ENCODE data around the gene ARHGDIA. TPM values are rescaled to one million over a fixed set of nuclear protein-coding genes. Genes with fewer than 3 reads are reported as not detected.

Gene ARHGDIA
- polyA plus RNA-seq, 3 donors: 145 to 242 (median 217) TPM

- no peak for DNase-seq (ENCODE audit: extremely low read depth in 1 of 11, low read depth in 9 of 11, low spot score in 4 of 11)
Measured at GRCh38 chr17:81899514-81900166, 28.5 kb upstream of the ARHGDIA start.

DNA sequence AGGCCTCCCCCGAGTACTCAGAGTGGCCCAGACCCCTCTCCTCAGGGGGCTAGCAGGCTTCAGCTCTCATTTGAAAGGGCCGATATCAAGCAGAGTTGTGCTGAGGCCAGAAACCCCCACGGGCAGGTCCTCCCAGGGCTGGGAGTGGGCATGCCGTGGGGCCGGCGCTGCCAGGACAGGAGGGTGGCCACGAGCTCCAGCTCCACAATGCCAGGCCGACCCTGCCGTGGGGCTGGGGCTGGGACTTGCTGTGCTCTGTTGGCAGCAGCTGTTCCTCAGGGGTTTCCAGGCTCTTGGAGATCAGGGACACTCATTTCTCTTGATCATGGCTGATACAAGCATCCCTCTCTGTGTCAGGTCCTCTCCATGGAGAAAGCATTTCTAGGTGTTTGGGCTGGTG, 27.7 kb upstream of the ARHGDIA start:
- no peak for DNase-seq (ENCODE audit: extremely low read depth in 1 of 11, low read depth in 9 of 11, low spot score in 4 of 11)

- DNase-seq (ENCODE audit: extremely low read depth in 1 of 11, low read depth in 9 of 11, low spot score in 4 of 11): no peak
Measured at GRCh38 chr17:81898029-81898866, 27.1 kb upstream of the ARHGDIA start.

DNA sequence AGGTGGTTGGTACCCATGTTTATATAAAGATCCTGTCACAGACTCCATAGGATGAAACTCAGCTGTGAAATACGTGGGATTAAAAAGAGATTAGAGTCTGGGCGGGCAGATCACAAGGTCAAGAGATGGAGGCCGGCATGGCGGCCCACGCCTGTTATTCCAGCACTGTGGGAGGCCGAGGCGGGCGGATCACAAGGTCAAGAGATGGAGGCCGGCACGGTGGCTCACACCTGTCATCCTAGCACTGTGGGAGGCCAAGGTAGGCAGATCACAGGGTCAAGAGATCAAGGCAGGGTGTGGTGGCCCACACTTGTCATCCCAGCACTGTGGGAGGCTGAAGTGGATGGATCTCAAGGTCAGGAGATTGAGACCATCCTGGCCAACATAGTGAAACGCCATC, 24.3 kb upstream of the ARHGDIA start:
- no peak for DNase-seq (ENCODE audit: extremely low read depth in 1 of 11, low read depth in 9 of 11, low spot score in 4 of 11)

GRCh38 chr17:81891303-81891552, 20.1 kb upstream of the ARHGDIA start:
- no peak for DNase-seq (ENCODE audit: extremely low read depth in 1 of 11, low read depth in 9 of 11, low spot score in 4 of 11)

DNA sequence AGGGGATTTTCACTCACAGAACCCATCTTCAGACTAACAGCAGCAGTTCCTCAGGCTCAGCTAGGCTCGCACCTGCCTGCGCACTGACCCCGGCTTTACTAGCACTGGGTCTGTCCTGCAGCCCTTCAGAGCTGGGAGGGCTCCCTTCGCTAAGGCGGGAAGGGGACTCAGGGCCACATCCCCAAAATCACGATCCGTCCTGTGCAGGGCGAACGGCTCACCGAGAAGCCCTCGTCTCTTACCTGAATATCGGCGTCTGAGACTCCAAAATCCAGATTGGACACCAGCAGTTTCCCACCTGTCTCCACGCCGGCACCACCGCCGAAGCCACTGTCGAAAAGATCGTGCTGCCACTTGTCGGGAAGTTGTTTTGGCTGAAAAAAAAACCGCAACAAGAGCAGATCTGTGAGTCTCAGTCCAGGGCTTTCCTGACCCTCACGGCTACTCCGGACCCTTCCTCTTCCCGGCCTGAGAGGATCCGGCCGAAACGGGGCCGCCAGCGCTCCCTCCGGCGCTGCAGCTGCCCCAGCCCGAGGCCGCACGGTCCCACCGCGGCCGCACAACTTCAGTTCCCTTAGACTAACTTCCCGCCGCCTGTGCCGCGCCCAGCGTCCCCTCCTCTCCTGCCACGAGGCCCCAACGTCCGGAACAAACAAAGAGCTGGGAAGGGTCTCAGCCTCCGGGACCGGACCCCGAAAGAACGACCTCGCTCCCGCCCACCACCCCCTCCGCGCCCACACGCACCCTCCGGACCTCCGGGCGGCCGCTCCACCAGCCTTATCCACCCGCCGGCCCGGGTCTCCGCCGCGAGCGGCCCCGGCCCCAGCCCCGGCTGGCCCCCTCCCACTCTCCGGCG, 19.5 kb upstream of the ARHGDIA start:
- DNase-seq (ENCODE audit: extremely low read depth in 1 of 11, low read depth in 9 of 11, low spot score in 4 of 11): no peak

DNA sequence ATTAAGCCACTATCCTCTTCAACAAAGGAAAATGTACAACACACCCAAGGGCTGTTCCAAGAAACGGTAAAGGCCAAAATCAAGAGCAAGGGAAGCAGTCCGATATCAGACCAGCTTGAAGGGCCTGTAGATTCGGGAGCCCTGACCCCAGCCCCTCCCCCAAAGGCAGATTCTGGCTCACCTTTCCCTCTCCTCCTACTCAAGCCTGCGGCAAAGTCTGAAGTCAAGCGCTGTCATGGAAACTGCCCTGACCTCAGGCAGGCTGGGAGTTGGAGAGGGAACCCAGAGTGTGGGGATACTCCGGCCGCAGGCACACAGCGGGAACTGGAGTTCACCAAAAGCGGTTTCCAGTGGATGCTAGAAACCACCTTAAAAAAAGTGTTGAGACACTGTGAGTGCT, 18.5 kb upstream of the ARHGDIA start:
- DNase-seq (ENCODE audit: extremely low read depth in 1 of 11, low read depth in 9 of 11, low spot score in 4 of 11): no peak

GRCh38 chr17:81888988-81889595, 18.0 kb upstream of the ARHGDIA start:
- DNase-seq (ENCODE audit: extremely low read depth in 1 of 11, low read depth in 9 of 11, low spot score in 4 of 11): no peak

DNA sequence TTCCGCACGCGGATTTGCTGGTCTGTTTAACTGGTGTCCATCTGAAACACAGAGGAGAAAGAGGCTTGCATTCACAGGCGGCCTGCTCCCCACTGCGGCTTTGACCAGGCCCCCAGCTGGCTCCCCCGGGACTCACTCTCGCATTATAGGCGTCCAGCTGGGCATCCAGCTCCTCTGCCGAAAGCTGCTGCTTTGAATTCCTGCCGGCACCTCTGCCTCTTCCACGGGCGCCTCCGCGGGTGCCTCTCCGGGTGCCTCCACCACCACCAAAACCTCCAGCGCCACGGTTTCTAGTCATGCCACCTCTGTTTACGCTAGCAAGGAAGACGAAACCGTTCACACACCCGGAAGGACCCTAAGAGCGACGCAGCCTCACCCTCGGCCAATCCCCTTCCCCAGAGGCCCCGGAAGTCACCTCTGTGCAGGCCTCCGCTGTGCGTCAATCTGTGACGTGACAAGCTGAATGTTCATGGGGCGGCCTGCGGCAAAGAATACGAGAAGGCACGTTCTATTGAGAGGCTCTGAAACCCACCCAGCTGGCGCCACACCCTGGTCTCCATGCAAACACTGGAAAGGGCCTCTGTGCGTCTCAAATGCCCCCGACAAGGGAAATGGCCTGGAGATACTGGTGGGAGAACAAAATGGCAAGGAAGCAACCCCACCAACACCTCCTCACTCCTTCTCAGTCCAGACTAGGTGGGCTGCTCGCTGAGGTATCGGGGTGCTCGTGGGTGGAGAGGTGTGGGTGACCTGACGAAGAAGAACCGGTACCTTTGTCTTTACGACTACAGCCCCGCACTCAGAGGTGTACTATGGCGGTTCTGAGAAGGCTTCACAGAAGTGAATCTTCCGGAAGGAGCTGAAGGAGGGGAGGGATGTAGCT, 17.2 kb upstream of the ARHGDIA start:
- no peak for DNase-seq (ENCODE audit: extremely low read depth in 1 of 11, low read depth in 9 of 11, low spot score in 4 of 11)

DNA sequence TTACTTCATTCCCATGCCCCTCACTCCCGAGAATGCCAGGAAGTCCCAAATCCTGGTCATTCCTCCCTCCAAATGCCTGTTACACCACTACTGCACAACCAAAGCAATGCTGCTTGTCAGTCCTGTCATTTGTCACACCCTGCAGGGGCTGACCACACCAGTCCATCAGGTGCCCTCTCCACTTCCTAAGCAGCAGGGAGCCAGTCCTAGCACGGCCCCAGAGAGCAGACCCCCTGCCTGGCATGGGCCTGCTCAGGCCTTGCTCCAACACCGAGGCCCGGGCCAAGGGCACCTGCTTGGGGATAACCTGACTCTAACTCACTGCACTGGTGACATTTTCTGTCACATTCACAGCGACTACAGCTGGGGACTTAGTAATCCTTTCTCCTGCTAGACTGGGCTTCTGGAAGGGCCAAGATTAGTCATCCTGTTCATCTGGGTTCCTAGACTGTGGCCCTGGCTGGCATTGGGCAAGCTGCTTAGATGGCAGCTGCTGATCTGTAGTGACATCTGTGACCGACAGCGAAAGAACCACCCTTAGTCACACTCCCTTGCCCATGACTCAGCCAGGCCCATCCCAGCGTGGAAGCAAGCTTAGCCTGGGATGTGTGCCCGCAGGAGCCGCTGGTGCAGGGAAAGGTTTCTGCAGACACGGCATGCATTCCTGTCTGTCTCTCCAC, 14.9 kb upstream of the ARHGDIA start:
- DNase-seq (ENCODE audit: extremely low read depth in 1 of 11, low read depth in 9 of 11, low spot score in 4 of 11): no peak

GRCh38 chr17:81885454-81885853, 14.3 kb upstream of the ARHGDIA start:
- DNase-seq (ENCODE audit: extremely low read depth in 1 of 11, low read depth in 9 of 11, low spot score in 4 of 11): no peak

DNA sequence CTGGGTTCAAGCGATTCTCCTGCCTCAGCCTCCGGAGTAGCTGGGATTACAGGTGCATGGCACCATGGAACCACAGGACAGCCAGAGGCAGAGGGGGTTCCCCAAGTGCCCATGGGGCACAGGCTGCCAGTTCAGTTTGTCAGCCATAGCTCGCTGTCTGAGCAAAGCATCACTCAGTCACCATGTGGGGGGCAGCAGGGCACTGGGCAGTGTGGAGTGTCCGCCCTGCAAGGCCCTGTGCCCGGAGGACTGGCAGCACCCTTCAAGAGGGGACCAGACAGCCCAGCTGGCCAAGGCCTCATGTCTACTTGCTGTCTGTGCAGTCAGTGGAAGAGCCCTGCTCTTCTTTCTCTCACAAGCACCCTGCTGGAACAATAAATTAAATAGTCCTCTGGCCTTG, 13.8 kb upstream of the ARHGDIA start:
- DNase-seq (ENCODE audit: extremely low read depth in 1 of 11, low read depth in 9 of 11, low spot score in 4 of 11): no peak

DNA sequence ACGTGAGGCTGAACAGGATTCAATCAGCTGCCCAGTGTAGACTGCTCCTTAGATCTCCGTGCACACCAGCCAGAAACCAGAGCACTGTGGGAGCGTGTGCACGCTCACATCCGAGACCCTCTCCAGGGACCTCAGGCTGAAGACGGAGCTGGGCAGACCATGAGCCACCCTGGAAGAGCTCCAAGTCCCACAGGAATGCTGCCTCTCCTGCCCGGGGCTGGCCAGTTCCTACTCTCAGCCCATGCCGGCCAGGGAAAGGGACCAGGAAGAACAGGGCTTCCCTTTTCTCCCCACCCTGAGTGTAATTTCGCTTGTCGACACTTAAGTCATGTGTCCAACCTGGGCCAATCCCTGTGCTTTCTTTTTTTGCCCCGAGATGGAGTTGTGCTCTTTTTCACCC, 13.4 kb upstream of the ARHGDIA start:
- DNase-seq (ENCODE audit: extremely low read depth in 1 of 11, low read depth in 9 of 11, low spot score in 4 of 11): no peak

DNA sequence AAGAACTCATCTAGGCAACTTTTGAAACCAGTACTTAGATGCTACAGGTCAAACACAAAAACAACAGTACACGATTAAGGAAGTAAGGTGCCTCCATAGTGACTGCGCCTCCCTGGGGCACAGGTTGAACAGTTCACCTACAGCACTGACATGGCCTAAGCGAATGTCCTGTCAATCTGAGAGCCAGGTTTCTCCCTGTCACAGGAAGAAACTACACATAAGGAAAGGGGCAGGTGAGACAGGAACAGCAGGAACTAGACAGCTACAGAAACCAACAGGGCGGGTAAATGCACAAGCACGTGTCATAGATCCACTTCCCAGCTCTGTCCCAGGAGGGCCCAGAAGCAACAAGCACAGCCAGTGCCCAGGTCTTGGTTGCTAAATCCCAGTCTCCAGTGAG, 8.0 kb upstream of the ARHGDIA start:
- DNase-seq (ENCODE audit: extremely low read depth in 1 of 11, low read depth in 9 of 11, low spot score in 4 of 11): no peak

DNA sequence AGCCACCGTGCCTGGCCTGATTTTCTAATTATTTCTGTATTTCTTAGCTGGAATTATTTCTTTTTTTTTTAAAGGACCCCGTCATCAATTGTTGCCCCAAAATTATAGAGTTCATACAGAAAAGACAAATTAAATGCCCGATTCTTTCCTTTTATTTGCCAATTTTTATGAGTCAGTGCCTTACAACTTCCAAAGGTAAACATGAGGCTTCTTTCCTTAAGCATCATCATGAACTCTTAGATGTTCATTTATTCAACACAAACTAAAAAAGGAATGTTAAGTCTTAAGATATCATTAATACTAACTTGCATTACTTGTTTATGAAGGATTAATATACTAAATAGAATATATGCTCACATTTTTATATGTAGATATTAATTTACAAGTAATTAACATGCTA, 7.2 kb upstream of the ARHGDIA start:
- DNase-seq (ENCODE audit: extremely low read depth in 1 of 11, low read depth in 9 of 11, low spot score in 4 of 11): no peak

- no peak for DNase-seq (ENCODE audit: extremely low read depth in 1 of 11, low read depth in 9 of 11, low spot score in 4 of 11)
Measured at GRCh38 chr17:81877569-81877968, 6.4 kb upstream of the ARHGDIA start.

DNA sequence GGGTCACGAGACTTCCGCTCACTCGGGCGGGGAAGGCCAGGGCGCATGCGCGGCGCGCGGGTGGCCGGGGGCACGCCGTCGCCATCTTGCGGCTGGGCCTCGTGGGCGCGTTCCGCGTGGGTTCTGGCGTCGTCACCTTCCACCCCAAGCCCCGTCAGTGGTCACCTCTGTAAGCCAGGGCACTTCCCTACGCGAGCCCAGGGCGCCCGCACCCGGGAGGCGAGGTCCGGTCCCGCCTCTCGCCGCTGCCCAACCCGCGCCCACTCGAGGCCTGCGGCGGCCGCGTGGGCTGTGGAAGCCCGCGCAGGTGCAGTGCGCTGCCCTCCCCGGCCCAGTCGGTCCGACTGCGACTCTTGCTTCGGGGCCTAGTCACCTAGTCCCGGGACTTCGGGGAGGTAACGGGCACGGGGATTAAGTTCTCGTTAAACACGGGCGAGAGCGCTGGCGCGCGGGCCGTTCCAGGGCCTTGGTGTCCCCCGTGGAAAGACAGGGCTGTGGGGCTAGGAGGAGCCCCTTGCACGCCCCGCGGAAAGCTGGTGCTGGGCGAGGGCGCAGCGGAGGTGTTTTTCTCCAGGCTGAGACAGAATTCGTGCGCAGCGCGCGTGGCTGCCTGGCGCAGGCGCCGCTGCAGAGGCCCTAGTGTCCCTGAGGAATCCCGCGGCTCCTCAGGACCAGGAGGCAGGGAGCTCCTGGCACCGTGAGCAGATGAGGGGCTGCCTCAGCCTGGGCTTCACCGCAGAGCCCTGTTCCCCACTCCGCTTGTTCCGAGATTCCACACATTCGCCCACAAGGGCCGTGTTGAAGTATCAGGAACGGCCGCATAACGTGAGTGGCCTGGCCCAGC, 472 bp upstream of the ARHGDIA start:
- DNase-seq (ENCODE audit: extremely low read depth in 1 of 11, low read depth in 9 of 11, low spot score in 4 of 11): peak in 9 of 11 donors; percentile 67 to 88 (median 82)

Data from renal cortex interstitium (tissue), 11 donors.